ENCODE measurements around the gene LNX2.

DNA sequence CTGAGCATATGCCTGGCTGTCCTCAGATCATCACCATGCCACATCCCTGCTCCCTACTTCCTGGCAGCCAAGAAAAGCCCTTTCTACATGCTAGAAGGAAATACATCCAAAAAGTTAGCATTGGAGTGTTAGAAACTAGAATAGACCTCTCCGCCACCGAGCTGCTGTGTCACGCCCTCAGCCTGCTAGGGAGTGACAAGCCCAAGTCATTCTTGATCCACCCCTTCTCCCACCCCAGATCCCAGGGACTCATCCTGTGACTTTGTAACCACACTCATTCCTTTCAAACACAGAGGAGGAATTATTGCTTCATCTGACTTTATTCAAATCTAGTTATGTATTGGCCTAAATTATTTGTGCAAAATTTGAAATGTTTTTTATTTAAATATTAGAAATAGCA lies 46.6 kb upstream of the LNX2 start:
- TF ChIP-seq, protein P1, sequence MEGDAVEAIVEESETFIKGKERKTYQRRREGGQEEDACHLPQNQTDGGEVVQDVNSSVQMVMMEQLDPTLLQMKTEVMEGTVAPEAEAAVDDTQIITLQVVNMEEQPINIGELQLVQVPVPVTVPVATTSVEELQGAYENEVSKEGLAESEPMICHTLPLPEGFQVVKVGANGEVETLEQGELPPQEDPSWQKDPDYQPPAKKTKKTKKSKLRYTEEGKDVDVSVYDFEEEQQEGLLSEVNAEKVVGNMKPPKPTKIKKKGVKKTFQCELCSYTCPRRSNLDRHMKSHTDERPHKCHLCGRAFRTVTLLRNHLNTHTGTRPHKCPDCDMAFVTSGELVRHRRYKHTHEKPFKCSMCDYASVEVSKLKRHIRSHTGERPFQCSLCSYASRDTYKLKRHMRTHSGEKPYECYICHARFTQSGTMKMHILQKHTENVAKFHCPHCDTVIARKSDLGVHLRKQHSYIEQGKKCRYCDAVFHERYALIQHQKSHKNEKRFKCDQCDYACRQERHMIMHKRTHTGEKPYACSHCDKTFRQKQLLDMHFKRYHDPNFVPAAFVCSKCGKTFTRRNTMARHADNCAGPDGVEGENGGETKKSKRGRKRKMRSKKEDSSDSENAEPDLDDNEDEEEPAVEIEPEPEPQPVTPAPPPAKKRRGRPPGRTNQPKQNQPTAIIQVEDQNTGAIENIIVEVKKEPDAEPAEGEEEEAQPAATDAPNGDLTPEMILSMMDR (IDR thresholded peaks at IDR 0.05) = no peak
- TF ChIP-seq POLR2A (IDR thresholded peaks at IDR 0.05) = no peak

Data from adrenal gland (tissue), 5 donors.